ENCODE measurements around the gene ALLC.

Gene ALLC

DNA sequence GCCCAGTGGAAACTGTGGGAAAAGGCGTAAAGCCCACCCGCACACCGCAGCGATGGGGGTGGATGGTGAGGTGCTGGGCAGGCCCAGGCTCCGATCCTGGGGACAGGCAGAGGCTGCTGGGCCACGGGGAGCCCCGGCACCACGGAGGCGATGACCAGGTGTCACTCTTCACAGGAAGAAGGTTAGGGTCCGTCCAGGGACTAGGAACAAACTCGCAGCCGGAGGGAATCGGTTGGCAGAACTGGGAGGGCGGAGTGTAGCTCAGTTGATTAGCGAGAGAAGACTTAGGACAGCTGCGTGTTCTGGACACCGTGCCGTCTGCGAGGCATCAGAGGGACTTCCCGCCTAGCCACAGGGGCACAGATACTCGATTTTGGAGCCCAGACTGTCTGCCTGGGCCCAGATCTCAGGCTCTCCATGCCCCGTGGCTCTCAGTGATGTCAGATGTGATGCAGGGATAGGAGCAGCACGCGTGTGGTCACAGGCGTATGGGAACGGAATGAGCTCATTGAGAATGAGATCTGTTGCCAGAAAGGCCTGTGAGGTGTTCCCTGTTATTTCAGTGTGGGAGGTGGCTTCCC, 16.1 kb upstream of the ALLC start:
- Histone ChIP-seq H3K27me3 (ENCODE audit: control insufficient read depth, insufficient read depth, low read length) (no peaks in the 10 kb centered on the region), H3K36me3 (ENCODE audit: control insufficient read depth, insufficient read depth, low read length) (no peaks in the 10 kb centered on the region)
- DNase-seq (ENCODE audit: low read depth, low spot score): no peak

DNA sequence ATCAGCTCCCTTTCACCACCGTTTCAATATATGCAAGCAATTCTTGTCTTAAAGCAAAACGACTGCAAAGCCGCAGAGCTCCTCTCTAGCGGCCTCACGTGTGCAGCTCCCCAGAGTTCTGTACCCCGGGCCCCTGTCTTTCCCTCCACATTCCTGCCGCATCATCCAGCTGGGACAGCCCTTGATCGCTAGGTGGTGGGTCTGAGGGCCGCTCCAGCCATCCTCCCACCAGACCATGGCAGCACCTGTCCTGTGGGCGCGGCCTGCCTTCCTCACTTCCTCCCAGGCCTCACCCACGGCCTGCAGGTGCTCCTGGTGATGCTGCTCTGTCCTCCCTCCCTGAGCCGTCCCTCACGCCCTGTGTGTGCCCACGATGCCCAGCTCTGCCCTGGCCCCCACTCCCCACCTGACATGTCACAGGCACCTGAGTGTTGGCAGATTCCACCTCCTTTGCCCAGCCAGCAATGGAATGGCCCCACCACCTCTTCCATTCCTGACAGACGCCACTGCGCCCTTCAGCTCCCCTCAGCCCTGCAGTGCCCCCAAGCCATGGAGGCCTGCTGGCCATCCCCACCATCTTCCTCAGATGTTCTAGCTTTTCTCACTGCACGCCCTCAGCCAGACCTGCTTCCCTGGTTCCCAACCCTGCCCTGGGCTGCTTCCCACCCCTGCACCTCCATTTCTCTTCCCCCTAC, 15.3 kb upstream of the ALLC start:
- H3K27ac ChIP-seq (ENCODE audit: low read length): no peak overlapping the region
- DNase-seq (ENCODE audit: low read depth, low spot score): no peak
- no peaks in the 10 kb centered on the region for H3K27me3 ChIP-seq (ENCODE audit: control insufficient read depth, insufficient read depth, low read length)
- no peaks in the 10 kb centered on the region for H3K36me3 ChIP-seq (ENCODE audit: control insufficient read depth, insufficient read depth, low read length)
- no peak overlapping the region for H3K4me3 ChIP-seq (ENCODE audit: low read length)
- H3K9me3 ChIP-seq (ENCODE audit: control insufficient read depth, insufficient read depth, low read length): no peaks in the 10 kb centered on the region
- WGBS (ENCODE audit: insufficient coverage, insufficient read length): no CpG with 5 or more reads among the region's 18 CpGs
- H3K4me1 ChIP-seq (ENCODE audit: control insufficient read depth, insufficient read depth, low read length): no peaks in the 10 kb centered on the region

More for the DNA sequence above, 16.1 kb upstream of the ALLC start:
- Histone ChIP-seq H3K4me1 (ENCODE audit: control insufficient read depth, insufficient read depth, low read length) (no peaks in the 10 kb centered on the region), H3K9me3 (ENCODE audit: control insufficient read depth, insufficient read depth, low read length) (no peaks in the 10 kb centered on the region), H3K4me3 (ENCODE audit: low read length) (no peak overlapping the region), H3K27ac (ENCODE audit: low read length) (no peak overlapping the region)
- whole genome bisulfite sequencing (ENCODE audit: insufficient coverage, insufficient read length): no CpG with 5 or more reads among the region's 26 CpGs

GRCh38 chr2:3643371-3644245, 14.4 kb upstream of the ALLC start:
- no CpG with 5 or more reads among the region's 48 CpGs for WGBS (ENCODE audit: insufficient coverage, insufficient read length)
- DNase-seq (ENCODE audit: low read depth, low spot score): no peak
- Histone ChIP-seq H3K27me3 (ENCODE audit: control insufficient read depth, insufficient read depth, low read length) (no peaks in the 10 kb centered on the region), H3K4me3 (ENCODE audit: low read length) (no peak overlapping the region), H3K27ac (ENCODE audit: low read length) (no peak overlapping the region), H3K36me3 (ENCODE audit: control insufficient read depth, insufficient read depth, low read length) (no peaks in the 10 kb centered on the region), H3K9me3 (ENCODE audit: control insufficient read depth, insufficient read depth, low read length) (no peaks in the 10 kb centered on the region), H3K4me1 (ENCODE audit: control insufficient read depth, insufficient read depth, low read length) (no peaks in the 10 kb centered on the region)

DNA sequence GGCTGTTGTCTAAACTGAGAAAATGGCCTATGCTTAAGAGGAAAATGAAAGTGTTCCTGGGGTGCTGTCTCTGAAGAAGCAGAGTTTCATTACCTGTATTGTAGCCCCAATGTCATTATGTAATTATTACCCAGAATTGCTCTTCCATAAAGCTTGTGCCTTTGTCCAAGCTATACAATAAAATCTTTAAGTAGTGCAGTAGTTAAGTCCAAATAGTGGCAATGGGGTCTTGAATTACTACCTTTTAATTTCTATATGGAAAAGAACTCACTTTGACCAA, 13.8 kb upstream of the ALLC start:
- Histone ChIP-seq H3K4me1 (ENCODE audit: control insufficient read depth, insufficient read depth, low read length) (no peaks in the 10 kb centered on the region), H3K27ac (ENCODE audit: low read length) (no peak overlapping the region), H3K36me3 (ENCODE audit: control insufficient read depth, insufficient read depth, low read length) (no peaks in the 10 kb centered on the region), H3K9me3 (ENCODE audit: control insufficient read depth, insufficient read depth, low read length) (no peaks in the 10 kb centered on the region), H3K27me3 (ENCODE audit: control insufficient read depth, insufficient read depth, low read length) (no peaks in the 10 kb centered on the region), H3K4me3 (ENCODE audit: low read length) (no peak overlapping the region)
- no peak for DNase-seq (ENCODE audit: low read depth, low spot score)

GRCh38 chr2:3644891-3645605, 13.0 kb upstream of the ALLC start:
- Histone ChIP-seq H3K4me3 (ENCODE audit: low read length) (no peak overlapping the region), H3K4me1 (ENCODE audit: control insufficient read depth, insufficient read depth, low read length) (no peaks in the 10 kb centered on the region), H3K36me3 (ENCODE audit: control insufficient read depth, insufficient read depth, low read length) (no peaks in the 10 kb centered on the region), H3K9me3 (ENCODE audit: control insufficient read depth, insufficient read depth, low read length) (no peaks in the 10 kb centered on the region), H3K27me3 (ENCODE audit: control insufficient read depth, insufficient read depth, low read length) (no peaks in the 10 kb centered on the region), H3K27ac (ENCODE audit: low read length) (no peak overlapping the region)
- no CpG with 5 or more reads among the region's 15 CpGs for WGBS (ENCODE audit: insufficient coverage, insufficient read length)
- no peak for DNase-seq (ENCODE audit: low read depth, low spot score)

DNA sequence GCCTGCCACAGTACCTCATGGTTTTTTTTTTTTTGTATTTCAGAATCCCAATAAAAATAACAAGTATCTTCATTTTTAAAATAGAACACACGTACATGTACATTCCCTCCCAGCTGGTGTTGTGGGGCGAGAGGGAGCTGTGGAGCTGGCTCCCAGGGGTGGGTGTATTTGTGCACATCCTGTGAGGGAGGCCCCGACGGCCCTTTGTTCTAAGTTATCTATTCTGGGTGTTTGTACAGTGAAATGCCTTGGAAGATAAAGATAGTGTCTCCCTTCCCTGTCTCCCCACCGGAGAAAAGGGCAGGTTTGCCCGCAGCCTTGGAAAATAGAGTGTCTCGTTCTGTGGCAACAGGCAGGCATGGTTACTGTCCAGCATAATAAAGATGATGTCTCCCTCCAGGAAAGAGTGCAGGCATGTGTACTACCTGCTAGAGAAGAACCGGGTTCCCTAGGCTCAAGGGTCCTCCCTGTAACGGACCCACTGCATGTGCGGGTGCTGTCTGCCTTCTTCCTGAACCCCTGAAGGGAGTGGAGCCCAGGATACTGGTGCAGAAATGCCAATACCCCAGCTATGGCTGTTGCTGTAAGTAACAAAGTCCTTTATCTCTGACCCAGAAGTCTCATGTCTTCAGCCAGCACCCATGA, 12.1 kb upstream of the ALLC start:
- no peak overlapping the region for H3K4me3 ChIP-seq (ENCODE audit: low read length)
- no CpG with 5 or more reads among the region's 10 CpGs for WGBS (ENCODE audit: insufficient coverage, insufficient read length)
- H3K36me3 ChIP-seq (ENCODE audit: control insufficient read depth, insufficient read depth, low read length): no peaks in the 10 kb centered on the region
- no peak for DNase-seq (ENCODE audit: low read depth, low spot score)
- H3K4me1 ChIP-seq (ENCODE audit: control insufficient read depth, insufficient read depth, low read length): no peaks in the 10 kb centered on the region
- H3K9me3 ChIP-seq (ENCODE audit: control insufficient read depth, insufficient read depth, low read length): no peaks in the 10 kb centered on the region
- H3K27ac ChIP-seq (ENCODE audit: low read length): no peak overlapping the region
- H3K27me3 ChIP-seq (ENCODE audit: control insufficient read depth, insufficient read depth, low read length): no peaks in the 10 kb centered on the region

DNA sequence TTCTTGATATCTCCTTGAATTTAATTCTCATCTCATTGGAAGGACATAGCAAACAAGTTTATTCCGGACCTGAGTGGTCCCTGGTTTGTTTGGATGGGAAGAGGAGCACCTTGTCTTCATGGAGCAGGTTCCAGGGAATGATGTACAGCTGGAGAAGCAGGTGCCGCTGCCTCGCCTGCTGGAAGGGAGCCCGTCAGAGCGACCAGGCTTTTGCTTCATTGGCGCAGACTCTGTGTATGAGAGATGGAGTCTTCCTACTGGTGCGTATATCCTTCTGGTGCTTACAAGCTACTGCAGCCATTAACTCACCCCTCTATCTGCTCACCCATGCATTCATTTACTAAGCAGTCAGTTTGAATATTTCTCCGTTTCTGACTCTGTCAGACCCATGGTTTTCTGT, 11.6 kb upstream of the ALLC start:
- Histone ChIP-seq H3K9me3 (ENCODE audit: control insufficient read depth, insufficient read depth, low read length) (no peaks in the 10 kb centered on the region), H3K4me1 (ENCODE audit: control insufficient read depth, insufficient read depth, low read length) (no peaks in the 10 kb centered on the region), H3K36me3 (ENCODE audit: control insufficient read depth, insufficient read depth, low read length) (no peaks in the 10 kb centered on the region), H3K27me3 (ENCODE audit: control insufficient read depth, insufficient read depth, low read length) (no peaks in the 10 kb centered on the region), H3K27ac (ENCODE audit: low read length) (no peak overlapping the region), H3K4me3 (ENCODE audit: low read length) (no peak overlapping the region)
- no peak for DNase-seq (ENCODE audit: low read depth, low spot score)
- no CpG with 5 or more reads among the region's 8 CpGs for WGBS (ENCODE audit: insufficient coverage, insufficient read length)

DNA sequence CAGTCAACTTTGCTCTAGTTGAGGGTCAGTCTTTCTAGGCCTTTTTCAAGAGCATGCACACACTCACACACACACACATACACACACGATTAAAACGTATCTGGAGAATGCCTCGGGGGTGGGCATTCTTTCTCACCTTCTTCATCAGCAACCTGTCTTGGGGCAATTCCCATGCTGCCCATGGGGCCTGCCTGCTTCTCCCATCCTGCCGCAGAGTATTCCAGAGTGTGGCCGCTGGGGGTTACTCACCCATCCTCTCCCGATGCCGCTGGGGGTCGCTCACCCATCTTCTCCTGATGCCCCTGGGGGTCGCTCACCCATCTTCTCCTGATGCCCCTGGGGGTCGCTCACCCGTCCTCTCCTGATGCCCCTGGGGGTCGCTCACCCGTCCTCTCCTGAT, 10.8 kb upstream of the ALLC start:
- Histone ChIP-seq H3K4me1 (ENCODE audit: control insufficient read depth, insufficient read depth, low read length) (peaks cover 4% of the 10 kb centered on the region; the same call in 1 of the 2 replicates), H3K27me3 (ENCODE audit: control insufficient read depth, insufficient read depth, low read length) (no peaks in the 10 kb centered on the region), H3K27ac (ENCODE audit: low read length) (no peak overlapping the region), H3K9me3 (ENCODE audit: control insufficient read depth, insufficient read depth, low read length) (no peaks in the 10 kb centered on the region), H3K4me3 (ENCODE audit: low read length) (no peak overlapping the region), H3K36me3 (ENCODE audit: control insufficient read depth, insufficient read depth, low read length) (no peaks in the 10 kb centered on the region)
- no peak for DNase-seq (ENCODE audit: low read depth, low spot score)
- WGBS (ENCODE audit: insufficient coverage, insufficient read length): no CpG with 5 or more reads among the region's 13 CpGs

GRCh38 chr2:3647831-3648651, 10.0 kb upstream of the ALLC start:
- Histone ChIP-seq H3K4me1 (ENCODE audit: control insufficient read depth, insufficient read depth, low read length) (peaks cover 4% of the 10 kb centered on the region; the same call in 1 of the 2 replicates), H3K27ac (ENCODE audit: low read length) (no peak overlapping the region), H3K4me3 (ENCODE audit: low read length) (no peak overlapping the region), H3K36me3 (ENCODE audit: control insufficient read depth, insufficient read depth, low read length) (no peaks in the 10 kb centered on the region), H3K27me3 (ENCODE audit: control insufficient read depth, insufficient read depth, low read length) (no peaks in the 10 kb centered on the region), H3K9me3 (ENCODE audit: control insufficient read depth, insufficient read depth, low read length) (no peaks in the 10 kb centered on the region)
- no peak for DNase-seq (ENCODE audit: low read depth, low spot score)
- no CpG with 5 or more reads among the region's 14 CpGs for whole genome bisulfite sequencing (ENCODE audit: insufficient coverage, insufficient read length)
